ENCODE results near the gene CRYBG1. TPM values are rescaled to one million over a fixed set of nuclear protein-coding genes. Genes with fewer than 3 reads are reported as not detected.

The CRYBG1 gene
- total RNA-seq, 1 experiment from 2014 or later: 2.9 TPM

GRCh38 chr6:106564476-106564875 lies 204.0 kb downstream of the CRYBG1 start:
- ChIA-PET CTCF (no interaction called here), POLR2A (ENCODE audit: low non-redundant PET) (no interaction called here)
- no peaks in the 10 kb centered on the region for H3K27me3 ChIP-seq (replicated peaks; ENCODE audit: insufficient read depth, low read depth, low read length, poor library complexity)
- no peak overlapping the region for H3K4me3 ChIP-seq (ENCODE audit: low read depth, low read length, poor library complexity, severe bottlenecking)
- intact Hi-C loops (cut with micrococcal nuclease; ENCODE audit: unreplicated experiment): loop anchor here (2.0 kb wide), 1 partner anchor 226 kb away; no protein-coding TSS in a partner anchor
- H3K27ac ChIP-seq (ENCODE audit: low read depth, low read length, poor library complexity, severe bottlenecking): no peak overlapping the region
- DNase-seq (ENCODE audit: low spot score): no peak
- TF ChIP-seq EZH2 (IDR thresholded peaks at IDR 0.05; ENCODE audit: borderline replicate concordance, low read depth, low read length, poor library complexity, severe bottlenecking) (no peak), CTCF (conservative IDR thresholded peaks at IDR 0.05; ENCODE audit: low read depth, low read length) (no peak)
- no peaks in the 10 kb centered on the region for H3K36me3 ChIP-seq (ENCODE audit: insufficient read depth, low read length, poor library complexity, severe bottlenecking)
- no TSS peak for BruUV-seq (replicated peaks)
- no peaks in the 10 kb centered on the region for H3K4me1 ChIP-seq (ENCODE audit: insufficient read depth, low read length, poor library complexity, severe bottlenecking)
- H3K9me3 ChIP-seq (ENCODE audit: low read depth, low read length, poor library complexity, severe bottlenecking): no peaks in the 10 kb centered on the region

GRCh38 chr6:106568530-106568929 lies 208.0 kb downstream of the CRYBG1 start:
- DNase-seq (ENCODE audit: low spot score): no peak
- TF ChIP-seq EZH2 (IDR thresholded peaks at IDR 0.05; ENCODE audit: borderline replicate concordance, low read depth, low read length, poor library complexity, severe bottlenecking) (no peak), CTCF (conservative IDR thresholded peaks at IDR 0.05; ENCODE audit: low read depth, low read length) (no peak)
- H3K9me3 ChIP-seq (ENCODE audit: low read depth, low read length, poor library complexity, severe bottlenecking): no peaks in the 10 kb centered on the region
- no peaks in the 10 kb centered on the region for H3K36me3 ChIP-seq (ENCODE audit: insufficient read depth, low read length, poor library complexity, severe bottlenecking)
- H3K27me3 ChIP-seq (replicated peaks; ENCODE audit: insufficient read depth, low read depth, low read length, poor library complexity): no peaks in the 10 kb centered on the region
- ChIA-PET POLR2A (ENCODE audit: low non-redundant PET) (no interaction called here), CTCF (no interaction called here)
- H3K4me1 ChIP-seq (ENCODE audit: insufficient read depth, low read length, poor library complexity, severe bottlenecking): no peaks in the 10 kb centered on the region
- no peak overlapping the region for H3K27ac ChIP-seq (ENCODE audit: low read depth, low read length, poor library complexity, severe bottlenecking)
- intact Hi-C loops (cut with micrococcal nuclease; ENCODE audit: unreplicated experiment): loop anchor here (5.0 kb wide), 1 partner anchor 409 kb away; no protein-coding TSS in a partner anchor
- BruUV-seq (replicated peaks): no TSS peak
- H3K4me3 ChIP-seq (ENCODE audit: low read depth, low read length, poor library complexity, severe bottlenecking): no peak overlapping the region

GRCh38 chr6:106569428-106569827 lies 208.9 kb downstream of the CRYBG1 start:
- no peaks in the 10 kb centered on the region for H3K9me3 ChIP-seq (ENCODE audit: low read depth, low read length, poor library complexity, severe bottlenecking)
- H3K4me1 ChIP-seq (ENCODE audit: insufficient read depth, low read length, poor library complexity, severe bottlenecking): no peaks in the 10 kb centered on the region
- H3K27me3 ChIP-seq (replicated peaks; ENCODE audit: insufficient read depth, low read depth, low read length, poor library complexity): no peaks in the 10 kb centered on the region
- intact Hi-C loops (cut with micrococcal nuclease; ENCODE audit: unreplicated experiment): loop anchor here (5.0 kb wide), 1 partner anchor 408 kb away; no protein-coding TSS in a partner anchor
- no peak overlapping the region for H3K27ac ChIP-seq (ENCODE audit: low read depth, low read length, poor library complexity, severe bottlenecking)
- BruUV-seq (replicated peaks): no TSS peak
- H3K36me3 ChIP-seq (ENCODE audit: insufficient read depth, low read length, poor library complexity, severe bottlenecking): no peaks in the 10 kb centered on the region
- CTCF ChIA-PET: no interaction called here
- no peak for TF ChIP-seq EZH2 (IDR thresholded peaks at IDR 0.05; ENCODE audit: borderline replicate concordance, low read depth, low read length, poor library complexity, severe bottlenecking)
- TF ChIP-seq CTCF (conservative IDR thresholded peaks at IDR 0.05; ENCODE audit: low read depth, low read length): no peak
- DNase-seq (ENCODE audit: low spot score): no peak
- POLR2A ChIA-PET (ENCODE audit: low non-redundant PET): no interaction called here
- no peak overlapping the region for H3K4me3 ChIP-seq (ENCODE audit: low read depth, low read length, poor library complexity, severe bottlenecking)

Data from A673 (cell line).